G401 (cell line): ENCODE results near the gene CALHM1. TPM values are rescaled to one million over a fixed set of nuclear protein-coding genes. Genes with fewer than 3 reads are reported as not detected.

Experiments used
- total RNA-seq: library from RNA; depleted of rRNA; stranded (reverse); fragments of >200 nt; shearing (Covaris generic); gene quantifications from 2 replicates; pipeline ENCODE4 v1.2.3, GENCODE V29; 2014; rRNA removed

CALHM1 gene
- total RNA-seq, 1 experiment from 2014 or later, result not detected

Other genes starting within 250 kb of the CALHM1 start
- 0.03 and 0.06 TPM in 2 replicates for gene RPEL1, start 213.0 kb downstream of the CALHM1 start, total RNA-seq
- 26.6 and 41.8 TPM in 2 replicates for gene INA, start 181.8 kb downstream of the CALHM1 start, total RNA-seq
- gene PCGF6, start 107.8 kb downstream of the CALHM1 start, total RNA-seq, result 22.6 and 37.2 TPM in 2 replicates
- 10.2 and 11.9 TPM in 2 replicates for gene TAF5, start 90.9 kb downstream of the CALHM1 start, total RNA-seq
- gene ATP5MK, start 62.4 kb downstream of the CALHM1 start, total RNA-seq, result 274 and 320 TPM in 2 replicates
- gene PDCD11, start 62.3 kb downstream of the CALHM1 start, total RNA-seq, result 42.4 and 60.6 TPM in 2 replicates
- gene CALHM2, start 6.5 kb downstream of the CALHM1 start, total RNA-seq, result 0.68 and 2.0 TPM in 2 replicates
- gene CALHM3, start 20.3 kb upstream of the CALHM1 start, total RNA-seq, result not detected in 2 replicates
- gene NEURL1, start 34.8 kb upstream of the CALHM1 start, total RNA-seq, result 0.68 and 0.95 TPM in 2 replicates